ENCODE data around the gene CCDC12.
A peak's percentile ranks its signal among the peaks of the same experiment; 100 is the strongest.

Gene CCDC12

DNA sequence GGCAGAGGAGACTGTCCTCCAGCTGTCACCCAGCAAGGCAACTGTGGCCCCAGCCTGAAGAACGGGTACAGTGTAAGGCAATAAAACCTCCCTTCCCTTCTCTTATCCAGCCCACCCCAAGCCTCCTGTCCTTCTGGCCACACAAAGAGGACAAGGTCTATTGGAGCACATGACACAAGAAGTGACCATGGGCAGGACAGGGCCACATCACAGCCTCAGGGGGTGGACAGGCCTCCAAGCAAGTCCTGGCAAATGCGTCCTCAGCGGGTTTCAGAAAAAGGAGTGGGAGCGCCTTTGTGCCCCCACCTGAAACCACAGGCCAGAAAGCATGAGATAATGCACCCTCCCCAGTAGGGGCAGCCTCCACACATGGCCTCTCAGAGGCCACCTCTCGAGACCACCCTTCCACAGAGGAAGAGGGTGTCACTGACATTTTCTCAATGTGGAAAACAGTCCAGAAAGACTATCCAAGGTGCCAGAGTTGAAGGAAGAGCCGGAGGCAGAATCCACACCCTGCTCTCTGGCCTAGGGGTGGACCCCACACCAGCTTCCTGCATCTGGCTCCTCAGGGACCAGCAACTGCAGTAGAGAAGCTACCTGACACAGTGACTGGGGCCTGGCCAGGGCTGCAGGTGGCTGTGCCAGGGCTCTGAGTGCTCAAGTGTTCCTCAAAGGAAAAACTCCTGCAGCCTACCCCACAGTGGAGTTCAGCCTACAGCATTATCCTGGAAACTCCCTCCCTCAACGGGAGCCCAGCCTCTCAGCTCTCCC, 43.9 kb downstream of the CCDC12 start:
- H3K27me3 ChIP-seq (ENCODE audit: insufficient read depth, poor library complexity, severe bottlenecking), result no peaks in the 10 kb centered on the region
- no peak overlapping the region for H3K4me3 ChIP-seq (replicated peaks; ENCODE audit: insufficient read depth, low read length)
- no peak for DNase-seq (ENCODE audit: low read depth in 1 of 2, low spot score in 1 of 2)
- H3K27ac ChIP-seq (replicated peaks), result peak overlapping the region; percentile 32
- TF ChIP-seq REST (IDR thresholded peaks at IDR 0.05; ENCODE audit: insufficient replicate concordance, low read depth), result no peak
- TF ChIP-seq GABPA (IDR thresholded peaks at IDR 0.05; ENCODE audit: low read depth), result no peak
- TF ChIP-seq SPI1 (IDR thresholded peaks at IDR 0.05; ENCODE audit: borderline replicate concordance, low read depth), result no peak
- TF ChIP-seq POLR2AphosphoS5 (IDR thresholded peaks at IDR 0.05; ENCODE audit: low read depth), result no peak
- TF ChIP-seq CTCF (IDR thresholded peaks at IDR 0.05; ENCODE audit: insufficient read depth, low read length), result no peak

GRCh38 chr3:46931631-46932331, 44.8 kb downstream of the CCDC12 start:
- no peak for TF ChIP-seq POLR2AphosphoS5 (IDR thresholded peaks at IDR 0.05; ENCODE audit: low read depth)
- no peak for TF ChIP-seq CTCF (IDR thresholded peaks at IDR 0.05; ENCODE audit: insufficient read depth, low read length)
- TF ChIP-seq REST (IDR thresholded peaks at IDR 0.05; ENCODE audit: insufficient replicate concordance, low read depth), result no peak
- no peak for TF ChIP-seq SPI1 (IDR thresholded peaks at IDR 0.05; ENCODE audit: borderline replicate concordance, low read depth)
- TF ChIP-seq GABPA (IDR thresholded peaks at IDR 0.05; ENCODE audit: low read depth), result no peak
- Histone ChIP-seq H3K4me3 (replicated peaks; ENCODE audit: insufficient read depth, low read length) (no peak overlapping the region), H3K27me3 (ENCODE audit: insufficient read depth, poor library complexity, severe bottlenecking) (no peaks in the 10 kb centered on the region), H3K27ac (replicated peaks) (peak overlapping the region; percentile 32)
- peak in 1 of 2 experiments; percentile 44 for DNase-seq (ENCODE audit: low read depth in 1 of 2, low spot score in 1 of 2)

DNA sequence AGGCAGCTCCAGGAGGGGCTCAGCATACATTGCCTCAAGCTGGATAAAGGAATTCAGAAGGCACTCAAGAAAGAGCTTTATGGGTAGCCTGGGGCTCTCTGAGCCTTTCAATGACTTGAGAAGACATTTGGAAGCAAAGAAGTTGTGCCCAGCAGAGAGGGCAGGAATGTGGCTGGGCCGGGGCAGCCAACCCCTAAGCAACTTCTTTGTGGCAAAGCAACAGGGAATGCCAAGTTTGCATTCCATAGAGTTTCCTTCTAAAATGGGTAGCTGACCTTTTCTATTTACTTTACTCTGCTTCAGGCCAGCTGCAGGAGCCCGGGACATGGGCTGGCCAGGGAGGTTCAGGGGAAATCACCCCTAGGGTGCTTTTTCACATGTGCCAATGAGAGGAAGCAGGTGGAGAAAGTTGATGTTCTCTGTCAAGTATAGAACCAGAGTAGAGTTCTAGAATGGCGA, 45.6 kb downstream of the CCDC12 start:
- TF ChIP-seq CTCF (IDR thresholded peaks at IDR 0.05; ENCODE audit: insufficient read depth, low read length), result no peak
- no peak for TF ChIP-seq REST (IDR thresholded peaks at IDR 0.05; ENCODE audit: insufficient replicate concordance, low read depth)
- no peak for TF ChIP-seq GABPA (IDR thresholded peaks at IDR 0.05; ENCODE audit: low read depth)
- TF ChIP-seq POLR2AphosphoS5 (IDR thresholded peaks at IDR 0.05; ENCODE audit: low read depth), result no peak

More for the DNA sequence above, 45.6 kb downstream of the CCDC12 start:
- no peak for DNase-seq (ENCODE audit: low read depth in 1 of 2, low spot score in 1 of 2)
- Histone ChIP-seq H3K4me3 (replicated peaks; ENCODE audit: insufficient read depth, low read length) (no peak overlapping the region), H3K27ac (replicated peaks) (peak overlapping the region; percentile 46), H3K27me3 (ENCODE audit: insufficient read depth, poor library complexity, severe bottlenecking) (no peaks in the 10 kb centered on the region)

Data from HL-60 (cell line).